ENCODE measurements around the gene TEX13B.

DNA sequence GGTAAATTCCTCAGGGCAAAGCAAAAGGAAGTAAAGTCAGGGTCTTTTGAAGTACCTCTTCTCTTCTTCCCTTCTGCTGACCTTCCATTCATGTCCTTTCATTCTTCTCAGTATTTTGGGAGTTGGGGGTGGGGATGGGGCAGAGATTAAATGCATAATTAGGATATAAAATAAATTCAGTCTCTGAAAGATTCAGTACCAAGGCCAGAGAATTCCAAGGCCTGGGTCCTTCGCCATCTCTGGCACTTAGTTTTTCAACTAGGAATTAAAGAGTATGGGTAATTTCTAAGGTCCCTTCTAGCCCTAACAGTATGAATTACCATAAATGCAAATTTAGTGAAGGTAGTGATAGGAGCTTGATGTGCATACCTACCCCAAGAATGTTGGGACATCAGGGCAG is 47.9 kb downstream of the TEX13B start:
- TF ChIP-seq ZNF274 (IDR thresholded peaks at IDR 0.05; ENCODE audit: low read depth, low read length) = no peak
- TF ChIP-seq YY1 (IDR thresholded peaks at IDR 0.05; ENCODE audit: insufficient read depth, insufficient read length) = no peak

Data from NT2/D1 (cell line).